ENCODE results near the gene PREX1. TPM values are rescaled to one million over a fixed set of nuclear protein-coding genes. Genes with fewer than 3 reads are reported as not detected.

The PREX1 gene
- total RNA-seq, 2 donors from 2014 or later, result 6.2 to 11.8 TPM

DNA sequence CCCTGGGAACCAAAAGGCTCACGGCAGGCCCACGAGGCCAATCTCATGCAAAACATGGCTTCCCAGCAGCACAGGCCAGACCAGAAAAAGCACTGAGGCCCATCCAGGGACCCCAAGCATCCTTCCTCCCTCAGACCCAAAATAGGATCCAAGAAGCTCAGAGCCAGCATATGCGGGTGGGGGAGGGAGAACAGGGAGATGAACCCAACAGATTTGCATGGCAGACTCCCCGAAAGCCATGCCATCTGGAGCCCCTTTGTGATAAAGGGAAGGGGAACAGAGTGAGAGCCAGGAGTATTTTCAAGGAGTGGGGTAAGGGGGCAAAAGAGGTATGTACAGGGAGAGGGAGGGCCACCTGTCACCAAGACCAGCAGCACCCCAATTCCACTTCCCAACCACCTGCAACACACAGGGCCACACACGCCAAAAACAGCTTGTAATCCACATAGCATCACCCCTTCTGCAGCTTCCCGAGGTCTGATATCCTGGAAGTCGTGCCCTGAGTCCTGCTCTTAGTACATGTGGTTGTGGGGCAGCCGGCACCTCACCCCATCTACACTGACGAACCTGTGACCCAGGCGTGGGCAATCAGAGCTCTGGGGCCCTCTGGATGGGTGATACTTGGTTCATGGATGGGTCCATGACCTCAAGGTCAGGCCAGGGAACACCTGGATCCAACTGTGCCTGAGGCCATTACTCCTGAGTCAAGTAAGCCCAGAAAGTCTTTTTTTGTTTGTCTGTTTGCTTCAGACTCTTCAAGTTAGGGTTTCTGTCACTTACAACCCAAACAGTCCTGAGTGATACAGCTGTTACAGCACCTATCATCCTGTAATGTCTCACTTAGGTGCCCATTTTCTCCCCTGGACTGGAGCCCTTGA lies 24.4 kb downstream of the PREX1 start:
- ATAC-seq, result no peak
- DNase-seq, result no peak
- intact Hi-C loops (cut with DNase I, micrococcal nuclease), result no loop called here

GRCh38 chr20:48802647-48803046 lies 25.2 kb downstream of the PREX1 start:
- intact Hi-C loops (cut with DNase I, micrococcal nuclease), result no loop called here
- ATAC-seq, result no peak
- DNase-seq, result no peak

DNA sequence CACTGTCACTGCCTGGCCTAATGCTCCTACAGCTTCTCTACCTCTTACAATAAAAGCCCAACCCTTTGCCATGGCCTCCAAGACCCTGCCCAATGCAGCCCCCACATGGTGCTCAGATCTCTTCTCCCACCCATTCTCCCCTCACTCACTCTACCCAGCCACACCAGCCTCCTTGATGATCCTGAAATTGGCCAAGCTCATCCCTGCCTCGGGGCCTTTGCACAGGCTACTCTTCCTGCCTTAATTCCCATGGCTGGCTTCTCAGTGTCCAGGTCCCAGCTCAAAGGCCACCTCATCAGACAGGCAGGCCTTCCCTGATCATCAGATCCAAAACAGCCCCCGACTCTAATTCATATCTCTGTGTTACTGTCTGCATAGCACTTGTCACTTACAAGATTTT lies 25.6 kb downstream of the PREX1 start:
- no peak for DNase-seq
- no peak for ATAC-seq
- intact Hi-C loops (cut with DNase I, micrococcal nuclease), result no loop called here

DNA sequence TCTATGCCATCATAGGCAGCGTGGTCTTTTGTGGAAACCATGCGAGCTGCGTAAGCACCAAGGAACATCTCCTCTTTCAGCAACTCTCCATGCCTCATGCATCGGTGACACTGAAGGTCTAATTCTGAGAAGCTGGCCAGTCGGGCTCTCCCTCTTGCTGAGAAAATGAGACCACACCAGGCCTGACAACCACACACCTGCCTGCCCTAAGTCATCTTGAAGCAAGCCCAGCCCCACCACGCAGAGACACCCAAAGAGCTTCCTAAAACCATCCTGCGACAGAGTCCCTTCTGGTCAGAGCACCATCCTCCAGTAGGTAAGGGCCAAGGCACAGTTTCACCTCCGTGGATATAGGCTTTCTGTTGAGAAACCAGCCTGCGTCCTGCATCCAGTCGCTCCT lies 26.6 kb downstream of the PREX1 start:
- DNase-seq (no peak), ATAC-seq (no peak)
- intact Hi-C loops (cut with DNase I, micrococcal nuclease), result no loop called here

DNA sequence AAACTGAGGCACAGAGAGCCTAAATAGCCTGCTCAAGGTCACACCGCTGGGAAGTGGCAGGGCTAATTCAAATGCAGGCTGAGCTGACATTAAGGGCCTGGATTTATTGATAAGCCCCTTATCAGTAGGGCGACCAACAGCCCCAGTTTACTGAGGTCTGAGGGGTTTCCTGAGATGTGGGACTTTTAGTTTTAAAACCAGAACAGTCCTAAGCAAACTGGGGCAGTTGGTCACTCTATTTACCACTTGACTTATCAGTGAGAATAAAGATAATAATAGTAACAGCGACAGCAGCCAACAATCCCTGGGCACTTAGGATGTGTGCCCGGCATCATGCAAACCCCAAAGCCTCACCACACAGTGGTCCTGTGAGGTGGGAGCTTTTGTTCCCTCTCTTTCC lies 27.6 kb downstream of the PREX1 start:
- intact Hi-C loops (cut with DNase I, micrococcal nuclease), result no loop called here
- DNase-seq, result no peak
- ATAC-seq, result no peak

DNA sequence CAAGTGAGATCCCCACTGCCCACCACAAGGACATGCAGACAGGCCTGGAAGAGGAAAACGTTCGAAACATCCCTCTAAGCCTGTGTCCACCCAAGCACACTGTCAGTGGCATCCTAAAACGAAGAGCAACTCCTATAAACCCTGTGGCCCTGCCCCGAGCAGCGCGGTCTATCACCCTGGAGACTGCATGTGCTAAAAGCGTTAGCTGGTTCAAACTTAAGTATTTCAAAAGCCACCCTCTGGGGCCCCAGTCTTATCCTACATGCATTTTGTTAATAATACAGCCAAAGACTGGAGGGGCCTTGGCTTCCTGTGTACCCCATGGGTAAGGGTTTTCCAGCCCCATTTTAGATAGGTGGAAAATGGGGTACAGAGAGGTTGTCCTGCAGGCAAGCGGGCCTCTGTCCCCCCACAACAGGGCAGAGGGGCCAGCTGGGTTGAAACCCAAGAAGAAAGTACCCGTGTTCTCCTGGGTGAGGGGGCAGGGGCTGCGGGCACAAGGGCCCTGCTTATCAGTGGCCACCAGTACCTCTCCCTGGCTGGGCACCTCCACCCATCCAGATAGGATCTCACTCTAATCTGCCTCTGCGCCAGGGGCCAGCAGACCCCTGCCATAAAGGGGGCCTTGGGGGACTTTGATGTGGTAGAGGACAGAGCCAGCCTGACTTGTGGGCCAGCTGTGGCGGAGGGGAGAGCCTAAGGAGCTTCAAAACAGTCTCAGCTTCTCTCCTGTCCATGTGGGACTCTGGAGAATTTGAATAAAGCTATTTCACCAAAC lies 28.3 kb downstream of the PREX1 start:
- DNase-seq (no peak), ATAC-seq (no peak)
- intact Hi-C loops (cut with DNase I, micrococcal nuclease), result no loop called here

GRCh38 chr20:48797850-48798747 lies 29.7 kb downstream of the PREX1 start:
- intact Hi-C loops (cut with DNase I, micrococcal nuclease), result no loop called here
- DNase-seq (no peak), ATAC-seq (no peak)

GRCh38 chr20:48797275-48797825 lies 30.4 kb downstream of the PREX1 start:
- ATAC-seq (no peak), DNase-seq (peak in 1 of 2 donors; percentile 42)
- intact Hi-C loops (cut with DNase I, micrococcal nuclease), result no loop called here

- ATAC-seq (no peak), DNase-seq (no peak)
- intact Hi-C loops (cut with DNase I, micrococcal nuclease), result no loop called here
Measured at GRCh38 chr20:48795732-48796131, 32.1 kb downstream of the PREX1 start.

DNA sequence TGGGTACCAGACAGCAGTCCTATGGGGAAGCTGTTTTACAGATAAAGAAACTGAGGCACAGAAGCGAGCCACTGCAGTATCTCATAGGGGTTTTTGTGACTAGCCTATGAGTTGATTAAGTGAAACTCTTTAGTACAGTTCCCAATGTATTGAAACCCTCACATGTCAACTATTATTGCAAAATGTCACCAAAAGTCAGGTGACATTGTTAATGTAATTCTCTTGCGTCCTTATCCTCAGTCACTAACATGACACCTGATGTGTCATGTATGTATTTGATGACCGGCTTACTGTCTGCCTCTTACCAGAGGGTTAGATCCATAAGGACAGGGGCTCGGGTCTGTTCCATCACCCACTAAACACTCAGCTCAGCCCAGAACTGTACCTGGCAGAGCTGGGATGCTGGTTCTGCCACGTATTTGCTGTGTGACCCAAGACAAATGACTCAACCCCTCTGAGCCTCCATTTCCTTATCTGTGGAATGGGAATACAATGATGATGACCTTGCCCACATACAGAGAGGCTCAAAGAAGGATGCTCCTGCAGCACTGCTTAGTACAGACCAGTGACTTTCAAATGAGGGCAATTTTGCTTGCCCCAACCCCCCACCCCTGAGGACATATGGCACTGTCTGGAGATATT lies 32.9 kb downstream of the PREX1 start:
- intact Hi-C loops (cut with DNase I, micrococcal nuclease), result no loop called here
- no peak for DNase-seq
- no peak for ATAC-seq

DNA sequence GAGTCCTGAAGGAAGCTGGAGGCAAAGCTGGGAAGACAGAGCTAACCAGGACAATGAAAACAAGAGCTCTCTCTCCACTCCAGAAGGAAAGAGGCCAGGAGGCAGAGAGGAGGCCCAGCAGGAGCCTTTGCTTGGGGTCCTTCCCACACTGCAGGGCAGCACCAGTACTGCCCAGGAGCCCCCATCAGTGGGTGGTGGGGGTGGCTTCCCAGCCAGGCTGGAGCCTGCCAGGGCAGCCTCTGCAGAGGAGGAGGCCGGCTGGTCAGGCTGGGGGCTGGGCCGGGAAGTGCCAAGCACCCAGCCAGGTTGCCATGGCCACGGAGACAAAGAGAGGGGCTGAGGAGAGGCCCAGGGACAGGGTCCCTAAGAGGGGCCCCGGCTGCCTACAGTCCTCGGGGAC lies 33.4 kb downstream of the PREX1 start:
- no peak for DNase-seq
- no peak for ATAC-seq
- intact Hi-C loops (cut with DNase I, micrococcal nuclease), result no loop called here

GRCh38 chr20:48793776-48794175 lies 34.0 kb downstream of the PREX1 start:
- DNase-seq (no peak), ATAC-seq (no peak)
- intact Hi-C loops (cut with DNase I, micrococcal nuclease), result no loop called here

DNA sequence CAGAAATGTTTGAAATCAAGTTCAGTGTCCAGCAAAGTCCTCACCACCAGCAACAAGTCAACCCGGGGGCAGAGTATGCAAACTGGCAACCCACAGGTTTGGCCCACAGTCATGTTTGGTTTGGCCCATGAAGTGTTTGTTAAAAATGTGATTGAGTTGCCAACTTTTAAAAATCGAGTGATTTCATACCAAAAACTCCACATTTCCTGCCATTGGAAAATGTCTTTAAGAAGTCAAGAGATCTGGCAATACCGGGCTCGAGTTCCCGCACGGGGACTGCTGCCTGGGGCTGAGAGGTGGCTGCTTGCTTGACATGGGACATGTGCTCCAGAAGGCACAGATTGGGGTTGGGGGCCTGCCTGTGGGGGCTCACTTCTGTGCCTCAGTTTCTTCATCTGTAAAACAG lies 36.1 kb downstream of the PREX1 start:
- DNase-seq (no peak), ATAC-seq (no peak)
- intact Hi-C loops (cut with DNase I, micrococcal nuclease), result no loop called here

DNA sequence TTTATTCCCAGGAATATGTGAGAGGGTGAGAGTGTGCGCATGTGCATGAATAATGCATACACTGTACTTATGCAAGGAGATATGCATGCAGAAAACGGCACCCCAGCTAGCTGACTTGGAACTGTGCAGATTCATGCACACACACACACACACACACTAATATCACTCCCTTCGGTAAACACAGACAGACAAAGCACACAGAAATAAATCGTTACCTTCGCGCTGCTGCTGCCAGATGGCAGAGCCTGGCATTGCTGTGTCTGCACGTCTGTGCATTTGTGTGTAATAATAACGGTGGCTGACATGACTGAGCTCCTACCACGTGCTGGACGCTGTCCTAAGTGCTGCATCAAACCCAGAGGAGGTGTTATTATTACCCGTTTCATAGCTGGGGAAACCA lies 36.8 kb downstream of the PREX1 start:
- peak; percentile 67 for ATAC-seq
- intact Hi-C loops (cut with DNase I, micrococcal nuclease), result no loop called here
- DNase-seq, result no peak

GRCh38 chr20:48790473-48791003 lies 37.3 kb downstream of the PREX1 start:
- intact Hi-C loops (cut with DNase I, micrococcal nuclease), result no loop called here
- no peak for ATAC-seq
- DNase-seq, result no peak

DNA sequence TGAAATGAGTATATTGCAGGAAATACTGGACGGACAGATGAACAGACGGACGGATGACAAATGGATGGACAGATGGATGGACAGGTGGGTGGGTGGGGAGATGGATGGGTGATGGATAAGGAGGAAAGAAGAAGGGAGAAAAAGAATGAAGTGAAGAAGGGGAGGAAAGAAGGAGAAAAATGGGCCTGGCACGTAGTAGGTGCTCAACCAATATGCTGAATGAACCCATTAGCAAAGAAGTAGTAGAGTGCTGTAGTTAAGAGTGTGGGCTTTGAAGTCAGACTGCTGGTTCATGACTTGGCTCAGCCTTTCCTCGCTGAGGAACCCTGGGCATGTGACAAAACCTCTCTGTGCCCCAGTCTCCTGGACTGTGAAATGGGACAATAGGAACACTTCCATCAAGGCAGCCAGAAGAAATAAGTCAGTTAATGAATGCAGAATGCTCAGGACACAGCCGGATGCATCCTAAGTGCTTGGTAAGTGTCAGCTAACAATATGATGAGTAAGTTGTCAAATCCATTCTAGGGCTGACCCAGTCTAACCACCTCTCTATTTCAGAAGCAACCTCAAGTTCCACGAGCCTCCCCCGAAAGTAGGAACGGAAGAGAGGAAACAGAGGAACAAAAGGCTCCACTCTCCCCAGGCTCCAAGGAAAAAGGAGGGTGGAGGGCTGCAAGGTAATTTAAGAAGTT lies 37.9 kb downstream of the PREX1 start:
- DNase-seq, result no peak
- intact Hi-C loops (cut with DNase I, micrococcal nuclease), result no loop called here
- no peak for ATAC-seq

DNA sequence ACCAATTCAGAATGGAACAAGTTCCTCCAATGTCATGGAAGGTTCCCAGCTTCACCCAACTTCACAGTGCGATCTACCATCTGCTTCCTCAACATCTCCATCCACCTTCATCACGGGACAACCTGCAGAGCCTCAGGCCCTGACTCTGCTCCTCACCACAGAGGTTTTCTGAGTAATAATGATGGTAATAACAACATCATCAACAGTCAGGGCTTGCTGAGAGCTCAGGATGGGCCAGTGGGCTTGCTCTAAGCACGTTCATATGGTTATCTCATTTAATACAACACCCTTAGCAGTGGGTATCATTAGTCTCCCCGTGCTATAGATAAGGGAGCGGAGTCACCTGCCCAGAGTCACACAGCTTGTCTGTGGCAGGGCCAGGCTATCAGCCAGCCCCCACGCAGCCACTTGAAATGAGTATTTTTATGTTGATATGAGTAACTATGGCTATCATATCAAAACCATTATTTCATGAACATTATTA lies 38.6 kb downstream of the PREX1 start:
- DNase-seq (no peak), ATAC-seq (no peak)
- intact Hi-C loops (cut with DNase I, micrococcal nuclease), result no loop called here

Data from left colon (tissue), 2 donors.